ENCODE data around the gene TOP3A.

Gene TOP3A

GRCh38 chr17:18253187-18253884 lies 61.5 kb downstream of the TOP3A start:
- H3K4me3 ChIP-seq (ENCODE audit: low read length) = no peak overlapping the region
- H3K27ac ChIP-seq (ENCODE audit: low read depth, low read length) = no peak overlapping the region
- H3K36me3 ChIP-seq (ENCODE audit: control insufficient read depth, low read length) = peaks cover 66% of the 10 kb centered on the region
- no peaks in the 10 kb centered on the region for H3K9me2 ChIP-seq (replicated peaks; ENCODE audit: control insufficient read depth, low read length)
- H3K4me2 ChIP-seq (ENCODE audit: low read length) = no peak overlapping the region
- peaks cover 10% of the 10 kb centered on the region for H3K4me1 ChIP-seq (ENCODE audit: control insufficient read depth, low read length)
- H4K20me1 ChIP-seq (ENCODE audit: control insufficient read depth, insufficient read depth, low read depth, low read length) = 0 out of 2 replicates have a peak, but pooled peaks cover 7% of the 10 kb centered on the region
- peaks cover 18% of the 10 kb centered on the region for H3K79me2 ChIP-seq (ENCODE audit: control insufficient read depth, low read length)
- no peaks in the 10 kb centered on the region for H3K9me3 ChIP-seq (ENCODE audit: control insufficient read depth, insufficient read depth, low read length)
- H3F3A ChIP-seq (ENCODE audit: control insufficient read depth, insufficient read depth) = peaks cover 5% of the 10 kb centered on the region; the same call in 1 of the 2 replicates
- no peak for TF ChIP-seq CTCF (IDR thresholded peaks at IDR 0.05; ENCODE audit: low read depth, low read length, poor library complexity, severe bottlenecking)
- no peak for TF ChIP-seq EZH2phosphoT487 (IDR thresholded peaks at IDR 0.05; ENCODE audit: borderline replicate concordance, low read length)
- H3K27me3 ChIP-seq (ENCODE audit: control insufficient read depth, low read length) = no peaks in the 10 kb centered on the region

GRCh38 chr17:18252160-18252559 lies 62.6 kb downstream of the TOP3A start:
- no peak overlapping the region for H3K27ac ChIP-seq (ENCODE audit: low read depth, low read length)
- TF ChIP-seq CTCF (IDR thresholded peaks at IDR 0.05; ENCODE audit: low read depth, low read length, poor library complexity, severe bottlenecking) (no peak), EZH2phosphoT487 (IDR thresholded peaks at IDR 0.05; ENCODE audit: borderline replicate concordance, low read length) (no peak)
- no peak overlapping the region for H3K4me2 ChIP-seq (ENCODE audit: low read length)
- H3K79me2 ChIP-seq (ENCODE audit: control insufficient read depth, low read length) = peaks cover 6% of the 10 kb centered on the region
- H3F3A ChIP-seq (ENCODE audit: control insufficient read depth, insufficient read depth) = peaks cover 5% of the 10 kb centered on the region; the same call in 1 of the 2 replicates
- H3K4me3 ChIP-seq (ENCODE audit: low read length) = no peak overlapping the region
- no peaks in the 10 kb centered on the region for H3K27me3 ChIP-seq (ENCODE audit: control insufficient read depth, low read length)
- H3K9me2 ChIP-seq (replicated peaks; ENCODE audit: control insufficient read depth, low read length) = no peaks in the 10 kb centered on the region
- H3K4me1 ChIP-seq (ENCODE audit: control insufficient read depth, low read length) = peaks cover 5% of the 10 kb centered on the region
- H3K36me3 ChIP-seq (ENCODE audit: control insufficient read depth, low read length) = peaks cover 75% of the 10 kb centered on the region
- no peaks in the 10 kb centered on the region for H3K9me3 ChIP-seq (ENCODE audit: control insufficient read depth, insufficient read depth, low read length)
- H4K20me1 ChIP-seq (ENCODE audit: control insufficient read depth, insufficient read depth, low read depth, low read length) = 0 out of 2 replicates have a peak, but pooled peaks cover 3% of the 10 kb centered on the region

- Histone ChIP-seq H3K27ac (ENCODE audit: low read depth, low read length) (no peak overlapping the region), H3K27me3 (ENCODE audit: control insufficient read depth, low read length) (no peaks in the 10 kb centered on the region), H3K4me1 (ENCODE audit: control insufficient read depth, low read length) (peaks cover 3% of the 10 kb centered on the region; the same call in 1 of the 2 replicates), H3K4me2 (ENCODE audit: low read length) (no peak overlapping the region), H3K4me3 (ENCODE audit: low read length) (no peak overlapping the region), H3K9me2 (replicated peaks; ENCODE audit: control insufficient read depth, low read length) (no peaks in the 10 kb centered on the region), H3F3A (ENCODE audit: control insufficient read depth, insufficient read depth) (peaks cover 5% of the 10 kb centered on the region; the same call in 1 of the 2 replicates), H4K20me1 (ENCODE audit: control insufficient read depth, insufficient read depth, low read depth, low read length) (no peaks in the 10 kb centered on the region), H3K36me3 (ENCODE audit: control insufficient read depth, low read length) (peaks cover 73% of the 10 kb centered on the region), H3K9me3 (ENCODE audit: control insufficient read depth, insufficient read depth, low read length) (no peaks in the 10 kb centered on the region), H3K79me2 (ENCODE audit: control insufficient read depth, low read length) (no peaks in the 10 kb centered on the region)
- TF ChIP-seq CTCF (IDR thresholded peaks at IDR 0.05; ENCODE audit: low read depth, low read length, poor library complexity, severe bottlenecking) (no peak), EZH2phosphoT487 (IDR thresholded peaks at IDR 0.05; ENCODE audit: borderline replicate concordance, low read length) (no peak)
Measured at GRCh38 chr17:18251204-18251603, 63.6 kb downstream of the TOP3A start.
